ENCODE measurements around the gene MR1. TPM values are rescaled to one million over a fixed set of nuclear protein-coding genes. Genes with fewer than 3 reads are reported as not detected.

Gene MR1
- total RNA-seq, 1 donor from 2014 or later: 11.8 TPM

DNA sequence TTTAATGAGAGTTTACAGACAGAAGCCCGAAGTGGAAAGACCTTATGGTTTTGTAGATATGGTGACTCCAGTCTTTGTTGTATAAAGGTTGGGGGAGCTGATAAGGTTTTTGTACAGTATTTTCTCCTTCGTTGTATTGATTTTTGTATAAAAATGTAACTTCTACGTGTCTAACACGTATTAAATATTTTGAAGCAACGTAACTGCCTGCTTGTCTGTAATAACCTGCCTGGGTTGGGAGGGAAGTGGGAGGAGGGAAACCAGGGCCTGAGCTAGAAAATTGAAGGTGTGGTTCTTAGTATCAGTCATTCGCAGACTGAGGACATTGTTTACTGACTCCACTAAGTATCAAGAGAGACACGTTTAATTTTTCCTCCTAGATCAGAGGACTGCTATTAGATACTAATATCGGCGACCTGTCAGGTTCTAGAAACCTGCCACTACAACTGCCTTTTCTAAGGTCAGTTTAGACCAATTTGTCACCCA, 56.9 kb downstream of the MR1 start:
- no peak for DNase-seq (ENCODE audit: low read depth)

DNA sequence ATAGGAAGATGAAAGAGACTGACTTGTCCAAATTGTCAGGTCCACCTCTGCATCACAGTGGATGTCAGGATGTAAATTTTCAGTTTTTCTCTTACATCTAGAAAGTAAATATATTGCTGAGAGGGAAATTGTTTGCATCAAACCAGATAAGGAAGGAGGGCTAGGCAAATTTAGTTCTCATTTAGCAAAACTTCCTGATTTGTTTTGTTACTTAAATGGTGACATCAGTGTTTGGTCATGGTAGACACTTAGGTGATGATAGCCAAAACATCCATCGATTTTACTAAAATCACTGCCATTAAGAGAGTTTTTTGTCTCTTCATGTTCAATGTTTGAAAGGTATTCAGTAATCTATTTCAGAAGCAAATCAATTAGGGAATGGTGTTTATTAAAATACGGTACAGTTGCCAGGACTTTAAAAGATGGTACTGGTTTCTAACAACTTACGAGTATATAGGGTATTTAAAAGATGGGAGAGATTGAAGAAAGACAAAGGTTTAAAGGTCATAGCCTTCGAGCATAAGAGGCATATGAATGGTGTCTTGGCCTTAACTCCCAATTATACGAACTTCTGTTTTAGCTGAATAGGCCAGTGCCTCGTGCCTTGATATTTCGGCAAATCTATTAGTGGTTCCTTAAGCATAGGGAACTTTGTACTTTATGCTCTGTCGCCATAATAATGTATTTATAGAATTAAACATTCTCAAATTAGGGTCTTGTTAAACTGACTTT, 57.7 kb downstream of the MR1 start:
- DNase-seq (ENCODE audit: low read depth): no peak

- DNase-seq (ENCODE audit: low read depth): no peak
Measured at GRCh38 chr1:181092056-181092455, 58.3 kb downstream of the MR1 start.

DNA sequence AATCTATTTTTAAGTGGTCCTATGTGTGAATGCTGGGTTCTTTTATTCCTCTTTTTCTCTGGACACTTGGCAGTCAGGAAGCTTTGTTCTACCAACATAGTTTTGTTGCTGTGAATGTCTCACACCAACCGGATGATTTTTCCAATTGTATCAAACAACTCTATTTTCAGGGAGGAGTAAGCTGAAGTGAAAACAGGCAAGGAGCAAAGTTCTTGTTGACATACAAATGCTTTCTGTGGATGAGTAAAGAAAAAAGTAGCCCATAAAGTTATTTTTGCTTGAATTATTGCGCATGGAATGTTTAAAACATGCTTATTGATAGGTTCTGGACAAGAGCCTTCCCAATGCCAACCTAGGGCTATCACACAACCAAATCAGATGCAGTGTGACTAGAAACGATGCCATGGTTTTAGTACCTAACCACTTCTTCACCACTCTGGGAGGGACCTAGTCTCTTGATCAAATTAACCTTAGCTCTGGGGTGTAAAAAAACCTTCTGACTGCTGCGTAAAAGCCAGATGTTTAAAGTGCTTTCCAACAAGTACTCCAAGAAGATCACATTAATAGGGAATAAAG, 59.2 kb downstream of the MR1 start:
- no peak for DNase-seq (ENCODE audit: low read depth)

- DNase-seq (ENCODE audit: low read depth): peak; percentile 97
Measured at GRCh38 chr1:181094416-181095212, 60.8 kb downstream of the MR1 start.

- DNase-seq (ENCODE audit: low read depth): no peak
Measured at GRCh38 chr1:181095260-181095659, 61.5 kb downstream of the MR1 start.

GRCh38 chr1:181095763-181096184, 62.0 kb downstream of the MR1 start:
- DNase-seq (ENCODE audit: low read depth): peak; percentile 55

DNA sequence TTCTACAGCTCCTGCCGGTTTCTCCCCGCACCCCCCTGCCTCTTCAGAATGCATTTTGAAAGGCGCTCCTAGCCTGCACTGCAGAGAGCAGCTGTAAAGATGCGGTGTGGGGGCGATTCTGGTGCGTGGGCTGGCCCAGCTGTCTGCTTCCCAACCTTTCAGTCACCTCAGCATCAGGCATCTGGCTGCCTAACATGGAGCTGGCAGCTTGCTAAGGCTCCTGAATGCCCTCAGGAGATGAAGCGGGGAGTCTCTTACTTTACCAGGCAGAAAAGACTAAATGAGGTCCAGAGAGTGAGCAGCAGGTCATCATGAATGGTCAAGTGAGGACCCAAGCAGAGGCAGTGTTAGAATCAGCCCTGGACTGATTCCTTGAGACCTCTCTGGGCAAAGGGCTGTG, 63.5 kb downstream of the MR1 start:
- peak; percentile 81 for DNase-seq (ENCODE audit: low read depth)

GRCh38 chr1:181099152-181100014, 65.6 kb downstream of the MR1 start:
- DNase-seq (ENCODE audit: low read depth): peak; percentile 81

GRCh38 chr1:181100015-181100905, 66.5 kb downstream of the MR1 start:
- DNase-seq (ENCODE audit: low read depth): no peak

DNA sequence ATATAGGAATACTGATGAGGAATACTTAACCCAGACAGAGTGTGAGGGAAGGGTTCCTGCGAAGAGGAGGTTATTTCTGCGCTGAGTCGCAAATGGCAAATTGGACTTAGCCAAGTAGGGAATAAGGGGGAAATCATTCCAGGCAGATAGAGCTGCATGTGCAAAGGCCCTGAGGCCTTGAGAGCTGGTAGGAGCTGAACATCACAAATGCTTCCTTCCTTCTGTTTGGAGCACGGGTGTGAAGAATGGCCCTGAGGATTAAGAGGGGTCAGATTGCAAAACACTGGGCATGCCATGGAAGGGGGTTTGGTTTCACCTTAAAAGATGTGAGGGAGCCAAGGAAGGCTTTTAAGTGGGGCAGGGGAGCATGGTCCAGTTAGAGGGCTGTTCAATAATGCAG, 67.2 kb downstream of the MR1 start:
- no peak for DNase-seq (ENCODE audit: low read depth)

- DNase-seq (ENCODE audit: low read depth): peak; percentile 57
Measured at GRCh38 chr1:181101581-181102226, 67.9 kb downstream of the MR1 start.

GRCh38 chr1:181102841-181103240, 69.1 kb downstream of the MR1 start:
- DNase-seq (ENCODE audit: low read depth): no peak

DNA sequence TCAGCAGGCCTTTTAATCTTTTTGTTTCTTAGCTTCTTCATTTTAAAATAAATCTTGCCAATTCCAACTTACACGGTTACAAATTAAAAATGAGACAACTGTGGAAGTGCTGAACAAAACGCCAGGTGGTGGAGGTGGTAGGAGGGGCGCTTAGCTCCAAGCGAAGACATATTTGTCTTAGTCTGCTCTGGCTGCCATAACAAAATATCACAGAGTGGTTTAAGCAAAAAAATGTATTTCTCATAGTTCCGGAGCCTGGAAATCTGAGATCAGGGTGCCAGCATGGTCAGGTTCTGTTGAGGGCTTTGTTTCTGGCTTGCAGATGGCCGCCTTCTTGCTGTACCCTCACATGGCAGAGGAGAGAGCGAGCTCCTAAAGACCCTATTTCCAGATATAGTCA, 69.6 kb downstream of the MR1 start:
- no peak for DNase-seq (ENCODE audit: low read depth)

DNA sequence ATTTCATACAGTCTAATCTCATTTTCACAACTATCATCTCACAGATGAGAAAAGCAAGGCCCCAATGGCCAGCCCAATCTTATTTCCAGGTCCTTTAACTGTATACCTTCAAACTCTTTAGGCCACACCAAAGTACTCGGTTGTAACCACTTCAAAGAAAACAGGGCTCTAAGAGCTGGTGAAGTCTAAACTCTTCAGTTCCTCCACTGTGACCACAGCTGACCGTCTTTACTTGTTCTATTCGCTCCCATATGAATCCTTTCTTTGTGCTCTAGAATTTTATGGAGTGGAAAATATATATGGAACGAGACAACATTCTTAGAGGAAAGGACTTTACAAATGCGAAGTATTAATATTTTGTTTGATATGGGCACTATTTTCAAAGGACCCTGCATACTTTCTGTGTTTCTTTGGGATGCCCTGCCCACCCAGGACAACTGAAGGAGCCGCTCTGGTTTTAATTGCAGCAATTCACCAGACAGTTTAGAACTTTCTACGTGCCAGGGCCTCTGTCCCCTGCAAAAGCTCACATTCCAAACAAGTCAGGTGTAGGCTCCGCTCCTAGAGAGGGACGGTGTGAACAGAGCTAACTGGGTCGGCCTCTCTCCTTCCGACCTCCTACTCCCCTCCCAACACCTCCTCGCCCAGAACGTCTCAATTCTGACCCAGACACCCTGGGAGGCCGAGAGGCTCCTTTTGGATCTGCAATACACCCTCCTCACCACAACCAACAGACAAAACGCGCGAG, 70.4 kb downstream of the MR1 start:
- DNase-seq (ENCODE audit: low read depth): no peak

DNA sequence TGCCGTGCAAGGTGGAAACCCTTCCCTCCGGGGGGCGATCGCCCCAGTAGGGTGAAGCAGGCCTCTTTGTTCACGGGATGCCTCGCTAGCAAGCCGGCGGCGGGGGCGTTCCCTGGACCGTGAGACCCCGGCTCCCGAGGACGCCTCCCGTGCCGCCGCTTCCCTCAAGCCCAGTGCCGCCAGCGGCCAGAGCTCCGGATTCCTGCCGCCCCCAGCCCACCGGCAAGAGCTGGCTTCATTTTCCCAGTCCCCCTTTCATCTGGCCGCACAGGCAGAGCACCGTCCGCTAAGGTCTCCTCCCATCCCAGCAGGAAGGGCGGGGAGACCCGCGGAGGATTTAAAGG, 71.0 kb downstream of the MR1 start:
- DNase-seq (ENCODE audit: low read depth): no peak

DNA sequence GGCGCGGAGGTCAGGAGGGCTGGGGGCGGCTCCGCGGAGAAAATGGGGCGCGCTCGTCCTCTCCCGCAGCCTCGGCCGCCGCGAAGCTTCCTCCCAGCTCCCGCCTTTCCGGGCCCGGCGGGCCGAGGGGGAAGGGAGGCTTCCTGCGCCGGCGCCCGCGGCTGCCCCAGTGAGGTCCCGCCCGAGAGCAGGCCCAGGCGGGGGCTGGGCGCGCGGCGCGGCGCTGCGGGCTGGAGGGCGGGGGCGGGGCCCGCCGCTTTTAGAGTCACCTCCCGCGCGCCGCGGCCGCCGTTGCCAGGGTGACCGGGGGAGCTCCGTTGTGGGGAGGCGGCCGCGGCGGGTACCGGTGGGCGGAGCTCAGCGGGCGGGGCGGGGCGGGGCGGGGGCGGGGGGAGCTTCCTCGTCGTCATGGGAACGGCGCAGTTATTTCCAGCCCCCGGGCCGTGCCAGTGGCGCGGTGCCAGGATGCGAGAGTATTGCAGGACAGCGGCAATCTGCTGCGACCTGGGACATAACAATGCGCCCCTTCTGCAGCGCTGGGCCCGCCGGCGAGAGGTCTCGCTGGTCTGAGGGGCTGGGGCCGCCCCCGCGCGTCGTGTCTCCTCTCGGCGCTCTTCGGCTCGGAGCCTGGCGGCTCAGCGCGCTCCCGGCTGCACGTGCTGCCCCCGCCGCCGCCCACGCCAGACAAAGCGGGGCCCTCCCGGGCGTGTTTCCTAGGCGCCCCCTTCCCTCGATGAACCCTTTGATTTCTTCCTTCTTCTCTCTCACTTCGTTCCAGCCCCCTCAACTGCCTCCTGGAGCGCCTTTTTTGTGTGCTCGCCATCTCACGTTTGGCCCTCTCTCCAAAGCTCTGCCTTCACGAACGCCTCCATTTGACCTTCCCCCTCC, 71.6 kb downstream of the MR1 start:
- peak; percentile 90 for DNase-seq (ENCODE audit: low read depth)

- no peak for DNase-seq (ENCODE audit: low read depth)
Measured at GRCh38 chr1:181106022-181106312, 72.2 kb downstream of the MR1 start.
